ENCODE measurements around the gene ARF1. TPM values are rescaled to one million over a fixed set of nuclear protein-coding genes. Genes with fewer than 3 reads are reported as not detected.

ARF1 gene
- total and polyA plus RNA-seq, 2 of the 8 experiments (the other 6 are each of a cell fraction or from before 2014, with no cell fraction given), result 265 to 471 TPM

GRCh38 chr1:228142155-228142691 is 59.7 kb downstream of the ARF1 start (continued):
- TF ChIP-seq CHD7 (IDR thresholded peaks at IDR 0.05; ENCODE audit: insufficient replicate concordance, low read length), result no peak
